Heart left ventricle (tissue), 16 donors: ENCODE results near the gene KCNAB1. TPM values are rescaled to one million over a fixed set of nuclear protein-coding genes. Genes with fewer than 3 reads are reported as not detected.

Source experiments
- ATAC-seq, 4 donors: fragments of 200-7000 bp; cut with Tn5 transposase; one replicate each; pipeline ENCODE4 v1.9.1; 2020 to 2022; ENCODE audit warnings: moderate library complexity in 4 of 4, mild to moderate bottlenecking in 3 of 4, moderate number of reproducible peaks in 1 of 4
- DNase-seq, 5 donors: peaks; one replicate each; pipeline ENCODE4 v3.0.0-alpha.2; 2020
- H3K27ac ChIP-seq, 12 donors: fragments of 200-600 bp; sonication (generic) in 4 of 12; one replicate each; pipeline versions ENCODE4 v1.5.0 to v1.8.0; 2016 to 2022; ENCODE audit warnings: mild to moderate bottlenecking in 2 of 12
- H3K27me3 ChIP-seq, 9 donors: fragments of 200-600 bp; sonication (generic) in 2 of 9; one replicate each; pipeline versions ENCODE4 v1.5.1 to v1.8.0; 2016 to 2022; ENCODE audit warnings: mild to moderate bottlenecking in 3 of 9
- H3K36me3 ChIP-seq, 9 donors: fragments of 200-600 bp; sonication (generic) in 2 of 9; one replicate each; pipeline versions ENCODE4 v1.5.0 to v1.8.0; 2018 to 2022; ENCODE audit warnings: mild to moderate bottlenecking in 2 of 9
- H3K4me1 ChIP-seq, 12 donors: fragments of 200-600 bp; sonication (generic) in 4 of 12; one replicate each; pipeline versions ENCODE4 v1.5.0 to v1.8.0; 2016 to 2022; ENCODE audit warnings: mild to moderate bottlenecking in 3 of 12
- H3K4me3 ChIP-seq, 12 donors: fragments of 200-600 bp; sonication (generic) in 4 of 12; one replicate each; pipeline versions ENCODE4 v1.5.0 to v1.8.0; 2017 to 2022; ENCODE audit warnings: mild to moderate bottlenecking in 9 of 12, moderate library complexity in 4 of 12
- H3K9me3 ChIP-seq, 12 donors: fragments of 200-600 bp; sonication (generic) in 4 of 12; one replicate each; pipeline versions ENCODE4 v1.5.0 to v1.8.0; 2016 to 2022; ENCODE audit warnings: mild to moderate bottlenecking in 1 of 12
- POLR2A ChIP-seq, 2 donors: fragments of 450-650 bp; IDR thresholded peaks; one replicate each; pipeline ENCODE4 v1.6.1; 2017; ENCODE audit warnings: antibody characterized with exemption in 2 of 2, mild to moderate bottlenecking in 2 of 2, moderate library complexity in 2 of 2
- WGBS, 4 donors: extraction: QIAGEN DNeasy Blood & Tissue Kit in 2 of 4; methylation state at CpG; one replicate each; pipeline versions ENCODE4 v1.1.5 to v1.1.7; 2013 to 2018; 5-methylcytosine and 5-hydroxymethylcytosine counted together
- intact Hi-C, 10 donors: fragments of 100-400 bp; cut with DNase I; formaldehyde crosslinking; loops; one replicate each; pipeline versions ENCODE4 v1.11.1 to v1.14.2; 2022
- polyA plus RNA-seq, 2 donors: library from polyadenylated mRNA; stranded (reverse); fragments of 200-250 nt; gene quantifications; one replicate each; pipeline ENCODE4 v1.2.3, GENCODE V29; 2013
- total RNA-seq, 9 donors: library from RNA; depleted of rRNA in 2 of 9; stranded (reverse); fragments of >200 nt in 2 of 9; fragmentation: NEBNext Ultra II Directional in 3 of 9; extraction: Animal tissue kit (Norgen Biotek cat#: 25700) in 3 of 9; gene quantifications; one replicate each; pipeline versions ENCODE4 v1.1.0 to v1.2.4, GENCODE V29; 2016 to 2023
- TF ChIP-seq, protein P1 (sequence below), 12 donors: fragments of 200-600 bp; sonication (generic) in 4 of 12; IDR thresholded peaks; one replicate each; pipeline versions ENCODE4 v1.5.0 to v1.8.0; 2018 to 2022; ENCODE audit warnings: antibody characterized with exemption in 12 of 12, mild to moderate bottlenecking in 5 of 12
- donor health status: ischemic (EF 13 %, LVEDD 7.1; RV severe dilation, severe dysfunction).
- donor health status: healthy with polysubstance abuse.
- donor health status: DM: no; HTN: yes; CAD: no.
- donor health status: DM: no; HTN: no; CAD: no.
- donor health status: ischemic (EF 25% LVEDD 6.9; RV normal size, moderate dysfunction).
- donor health status: ischemic (EF 25% LVEDD 5.7; RV mildly dilated, moderate dysfunction).
- donor health status: healthy.
- donor health status: DM: yes; HTN: yes; CAD: no.
- donor health status: ischemic (EF 35%, LVEDD 5.7; RV mildly dilated, moderate dysfunction).
- donor health status: nonischemic (EF 11% LVEDD 7.7; RV severe dilation, severe dysfunction).
- donor health status: DM: yes; HTN: yes; CAD: no.
- donor health status: PGD.
- donor health status: ischemic (EF 29% LVEDD 5.4; RV normal size, mild dysfunction).
- donor health status: nonischemic (EF 23%, LVEDD 6.1; RV moderate dilation, normal function).

Gene KCNAB1
- total and polyA plus RNA-seq, 11 donors, result 1.1 to 3.5 (median 2.3) TPM

DNA sequence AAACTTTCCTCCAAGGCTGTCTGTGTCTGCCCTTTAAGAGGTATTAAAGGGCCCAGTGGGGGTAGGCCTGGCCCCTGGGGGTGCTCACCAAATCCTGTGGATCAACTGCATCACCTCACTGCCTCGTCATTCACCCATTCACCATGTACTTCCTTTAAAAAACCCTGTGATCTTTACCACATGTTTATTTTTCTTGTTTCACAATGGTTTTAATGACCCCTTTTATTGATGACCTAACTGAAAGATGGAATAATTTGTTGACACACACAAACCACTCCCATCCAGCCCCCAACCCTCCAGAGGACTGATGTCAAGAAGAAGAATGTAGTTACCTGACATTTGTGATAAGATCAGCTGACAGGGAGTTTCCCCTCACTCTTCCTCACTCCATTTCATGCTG is 40.8 kb downstream of the KCNAB1 start:
- H3K27me3 ChIP-seq, result no peaks in the 10 kb centered on the region
- intact Hi-C loops, result loop anchor here in 1 of 10 donors (5.0 kb wide), 1 partner anchor 361 kb away; no protein-coding TSS in a partner anchor
- ATAC-seq (no peak), DNase-seq (no peak)
- H3K4me1 ChIP-seq, result peaks cover 0 to 5% (median 0%) of the 10 kb centered on the region in 12 donors
- 64 to 69% (median 65%) methylated on average over 1 of the region's 1 CpG for WGBS, 4 donors
- H3K4me3 ChIP-seq, result no peak overlapping the region
- no peak overlapping the region for H3K27ac ChIP-seq
- no peaks in the 10 kb centered on the region for H3K9me3 ChIP-seq
- TF ChIP-seq, protein P1, sequence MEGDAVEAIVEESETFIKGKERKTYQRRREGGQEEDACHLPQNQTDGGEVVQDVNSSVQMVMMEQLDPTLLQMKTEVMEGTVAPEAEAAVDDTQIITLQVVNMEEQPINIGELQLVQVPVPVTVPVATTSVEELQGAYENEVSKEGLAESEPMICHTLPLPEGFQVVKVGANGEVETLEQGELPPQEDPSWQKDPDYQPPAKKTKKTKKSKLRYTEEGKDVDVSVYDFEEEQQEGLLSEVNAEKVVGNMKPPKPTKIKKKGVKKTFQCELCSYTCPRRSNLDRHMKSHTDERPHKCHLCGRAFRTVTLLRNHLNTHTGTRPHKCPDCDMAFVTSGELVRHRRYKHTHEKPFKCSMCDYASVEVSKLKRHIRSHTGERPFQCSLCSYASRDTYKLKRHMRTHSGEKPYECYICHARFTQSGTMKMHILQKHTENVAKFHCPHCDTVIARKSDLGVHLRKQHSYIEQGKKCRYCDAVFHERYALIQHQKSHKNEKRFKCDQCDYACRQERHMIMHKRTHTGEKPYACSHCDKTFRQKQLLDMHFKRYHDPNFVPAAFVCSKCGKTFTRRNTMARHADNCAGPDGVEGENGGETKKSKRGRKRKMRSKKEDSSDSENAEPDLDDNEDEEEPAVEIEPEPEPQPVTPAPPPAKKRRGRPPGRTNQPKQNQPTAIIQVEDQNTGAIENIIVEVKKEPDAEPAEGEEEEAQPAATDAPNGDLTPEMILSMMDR (IDR thresholded peaks at IDR 0.05), result no peak
- no peak for TF ChIP-seq POLR2A (IDR thresholded peaks at IDR 0.05)
- no peaks in the 10 kb centered on the region for H3K36me3 ChIP-seq

DNA sequence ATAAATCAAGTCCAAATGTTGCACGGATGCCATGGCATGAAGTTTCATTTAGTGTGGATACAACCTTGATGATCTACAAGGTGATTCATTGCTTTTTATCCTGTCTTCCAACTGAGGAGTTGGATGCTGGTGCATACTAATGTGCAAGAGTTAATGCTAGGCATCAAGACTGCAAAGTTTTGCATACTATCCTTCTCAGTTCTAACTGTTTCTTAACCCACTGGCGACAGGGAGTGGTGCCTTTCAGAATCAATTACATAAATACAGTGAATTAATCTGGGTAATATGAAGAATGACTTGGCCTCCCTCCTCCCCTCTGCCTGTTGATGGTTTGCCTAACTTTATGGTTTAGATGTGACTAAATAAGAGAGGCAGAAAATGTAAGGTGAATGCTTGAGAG is 43.5 kb downstream of the KCNAB1 start:
- Histone ChIP-seq H3K9me3 (no peaks in the 10 kb centered on the region), H3K27ac (no peak overlapping the region), H3K27me3 (no peaks in the 10 kb centered on the region), H3K4me1 (peaks cover 0 to 5% (median 0%) of the 10 kb centered on the region in 12 donors), H3K4me3 (no peak overlapping the region), H3K36me3 (no peaks in the 10 kb centered on the region)
- 84 to 89% (median 86%) methylated on average over 2 of the region's 2 CpGs for WGBS, 4 donors
- TF ChIP-seq POLR2A (IDR thresholded peaks at IDR 0.05), result no peak
- TF ChIP-seq, protein P1 (IDR thresholded peaks at IDR 0.05), result no peak
- DNase-seq (no peak), ATAC-seq (no peak)
- intact Hi-C loops, result loop anchor here in 1 of 10 donors (5.0 kb wide), 1 partner anchor 358 kb away; no protein-coding TSS in a partner anchor

DNA sequence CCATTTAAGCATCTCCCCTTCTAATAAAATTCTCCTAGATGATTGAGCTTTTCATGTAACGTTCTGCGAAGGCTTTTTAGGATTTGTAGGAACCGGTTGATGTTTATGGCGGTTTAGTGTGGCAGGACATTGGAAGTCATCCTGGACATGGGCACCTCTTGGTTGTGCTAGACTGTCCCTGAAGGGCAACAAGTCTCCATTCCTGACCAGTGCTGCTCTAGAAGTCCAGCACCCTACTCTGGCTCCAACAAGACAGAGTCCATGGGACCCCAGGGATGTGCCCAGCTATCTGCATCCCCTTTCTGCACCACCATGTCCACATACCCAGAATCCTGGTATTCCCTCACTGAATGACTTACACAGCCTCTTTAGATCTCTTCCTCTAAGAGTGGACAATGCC is 46.4 kb downstream of the KCNAB1 start:
- Histone ChIP-seq H3K27me3 (no peaks in the 10 kb centered on the region), H3K9me3 (no peaks in the 10 kb centered on the region), H3K4me1 (no peaks in the 10 kb centered on the region), H3K4me3 (no peak overlapping the region), H3K27ac (no peak overlapping the region), H3K36me3 (no peaks in the 10 kb centered on the region)
- 72 to 91% (median 80%) methylated on average over 4 of the region's 4 CpGs for WGBS, 4 donors
- DNase-seq, result no peak
- TF ChIP-seq, protein P1 (IDR thresholded peaks at IDR 0.05), result no peak
- no peak for TF ChIP-seq POLR2A (IDR thresholded peaks at IDR 0.05)
- intact Hi-C loops, result no loop called here
- ATAC-seq, result no peak

GRCh38 chr3:156170571-156170970 is 50.2 kb downstream of the KCNAB1 start:
- H3K4me3 ChIP-seq, result no peak overlapping the region
- no peaks in the 10 kb centered on the region for H3K9me3 ChIP-seq
- no peak for DNase-seq
- TF ChIP-seq POLR2A (IDR thresholded peaks at IDR 0.05), result no peak
- TF ChIP-seq, protein P1 (IDR thresholded peaks at IDR 0.05), result no peak
- H3K27ac ChIP-seq, result no peak overlapping the region
- H3K36me3 ChIP-seq, result no peaks in the 10 kb centered on the region
- peaks cover 0 to 5% (median 0%) of the 10 kb centered on the region in 12 donors for H3K4me1 ChIP-seq
- intact Hi-C loops, result loop anchor here in 2 of 10 donors (5.0 kb wide), 1 partner anchor 337 kb away; no protein-coding TSS in a partner anchor
- H3K27me3 ChIP-seq, result no peaks in the 10 kb centered on the region
- ATAC-seq, result no peak
